ENCODE results near the gene SHF.

- TF ChIP-seq CTCF (IDR thresholded peaks at IDR 0.05) (no peak), POLR2A (IDR thresholded peaks at IDR 0.05) (no peak)
These were observed 17.9 kb downstream of the SHF start for GRCh38 chr15:45169608-45170480.
